HG03060 (cell line): ENCODE measurements around the gene SUSD3.

Source experiments
- ATAC-seq: cut with Tn5 transposase; IDR thresholded peaks from one replicate; pipeline ENCODE4 v1.9.1; 2021; ENCODE audit warnings: low read depth, moderate number of reproducible peaks; ENCODE audit not compliant: unreplicated experiment

Gene SUSD3

DNA sequence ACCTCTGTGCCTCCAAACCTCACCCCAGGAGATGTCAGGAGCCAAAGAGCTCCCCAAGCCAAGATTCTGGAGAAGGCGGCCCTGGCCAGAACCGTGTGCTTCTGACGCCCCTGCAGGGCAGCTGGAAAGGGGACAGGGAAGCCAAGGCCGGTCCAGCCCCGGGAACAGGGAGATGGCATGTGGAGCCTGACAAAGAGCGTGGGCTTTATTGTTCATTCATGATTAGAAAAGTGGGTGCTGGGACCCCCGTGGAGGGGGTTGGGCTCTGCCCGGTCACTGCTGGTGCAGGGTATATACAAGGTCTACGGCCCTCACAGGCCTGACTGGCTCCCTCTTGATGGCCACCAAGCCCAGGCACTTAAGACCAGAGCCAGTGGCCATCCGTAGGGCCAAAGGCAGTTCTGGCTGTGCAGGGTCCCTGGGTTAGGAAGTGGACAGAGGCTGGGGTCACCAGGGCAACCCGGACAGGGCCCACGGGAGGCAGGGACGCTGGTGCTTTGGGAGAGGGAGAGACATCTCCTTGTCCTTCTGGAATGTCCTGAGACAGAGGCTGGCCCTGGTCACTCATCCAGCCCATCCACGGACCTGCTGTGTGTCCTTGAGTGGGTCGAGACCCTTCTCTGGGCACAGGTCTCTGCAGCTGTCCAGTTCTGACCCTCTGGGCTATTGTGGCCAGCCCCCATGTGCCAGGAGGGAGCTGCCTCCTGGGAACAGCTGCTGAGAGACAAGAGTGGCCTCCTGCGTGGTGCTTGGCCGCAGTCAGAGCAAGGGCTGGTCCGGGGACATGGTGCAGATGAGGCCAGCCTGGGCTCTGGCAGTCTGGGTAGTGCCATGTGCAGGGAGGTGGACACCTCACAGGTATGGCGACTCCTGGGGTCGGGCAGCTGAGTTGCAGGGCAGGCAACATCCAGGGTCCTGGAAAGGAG, 63.1 kb downstream of the SUSD3 start:
- ATAC-seq, result no peak

- ATAC-seq, result no peak
These were observed 64.3 kb downstream of the SUSD3 start for GRCh38 chr9:93122721-93123221.

DNA sequence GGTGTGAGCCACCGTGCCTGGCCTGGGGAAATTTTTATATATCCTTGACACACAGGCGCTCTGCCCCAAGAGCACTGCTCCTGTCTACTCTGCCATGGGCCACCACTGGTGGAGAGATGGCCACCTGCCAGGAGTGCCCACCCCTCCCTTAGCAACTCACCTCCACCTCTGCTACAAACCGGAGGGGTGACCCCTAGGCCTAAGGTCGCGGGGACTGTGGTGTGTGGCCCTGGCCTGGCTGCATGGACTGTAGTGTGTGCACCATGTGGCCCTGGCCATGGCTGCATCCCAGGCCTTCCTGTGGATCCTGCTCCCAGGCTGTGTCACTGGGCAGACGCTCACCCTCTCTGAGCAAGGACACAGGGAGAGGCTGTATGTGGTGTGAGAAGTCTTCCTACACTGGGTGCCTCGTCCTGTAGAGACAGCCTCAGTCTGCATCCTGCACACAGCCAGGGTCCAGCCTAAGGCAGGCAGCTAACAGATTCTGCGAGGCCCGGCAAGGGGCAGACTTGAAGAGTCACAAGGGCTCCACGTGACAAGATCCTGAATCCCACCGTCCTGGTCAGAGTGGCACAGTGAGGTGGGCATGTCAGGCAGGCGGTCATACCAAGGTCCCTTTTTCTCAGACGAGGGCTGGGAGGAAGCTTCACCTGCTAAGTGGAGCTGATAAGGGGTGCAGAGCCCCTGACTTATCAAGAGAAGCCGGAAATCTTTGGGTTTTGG, 65.2 kb downstream of the SUSD3 start:
- ATAC-seq, result no peak

DNA sequence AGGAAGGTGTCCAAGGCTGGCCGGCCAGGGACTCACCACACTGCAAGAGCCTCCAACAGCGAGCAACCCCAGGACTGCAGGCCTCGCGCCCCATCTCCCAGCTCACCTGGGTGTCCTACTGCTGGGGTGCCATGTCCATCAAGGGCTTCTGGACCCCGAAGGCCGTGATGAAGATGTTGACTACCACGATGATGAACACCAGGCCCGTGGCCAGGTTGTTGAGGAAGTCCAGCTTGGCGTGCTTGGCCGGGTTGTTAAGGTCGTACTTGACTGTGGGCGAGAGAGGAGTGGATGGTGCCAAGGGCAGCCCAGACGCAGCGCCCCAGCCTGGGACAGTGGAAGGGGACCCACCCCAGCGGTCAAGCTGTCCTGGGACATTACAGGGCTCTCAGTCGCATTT, 66.3 kb downstream of the SUSD3 start:
- ATAC-seq, result no peak

- no peak for ATAC-seq
These were observed 66.9 kb downstream of the SUSD3 start for GRCh38 chr9:93125331-93125894.

DNA sequence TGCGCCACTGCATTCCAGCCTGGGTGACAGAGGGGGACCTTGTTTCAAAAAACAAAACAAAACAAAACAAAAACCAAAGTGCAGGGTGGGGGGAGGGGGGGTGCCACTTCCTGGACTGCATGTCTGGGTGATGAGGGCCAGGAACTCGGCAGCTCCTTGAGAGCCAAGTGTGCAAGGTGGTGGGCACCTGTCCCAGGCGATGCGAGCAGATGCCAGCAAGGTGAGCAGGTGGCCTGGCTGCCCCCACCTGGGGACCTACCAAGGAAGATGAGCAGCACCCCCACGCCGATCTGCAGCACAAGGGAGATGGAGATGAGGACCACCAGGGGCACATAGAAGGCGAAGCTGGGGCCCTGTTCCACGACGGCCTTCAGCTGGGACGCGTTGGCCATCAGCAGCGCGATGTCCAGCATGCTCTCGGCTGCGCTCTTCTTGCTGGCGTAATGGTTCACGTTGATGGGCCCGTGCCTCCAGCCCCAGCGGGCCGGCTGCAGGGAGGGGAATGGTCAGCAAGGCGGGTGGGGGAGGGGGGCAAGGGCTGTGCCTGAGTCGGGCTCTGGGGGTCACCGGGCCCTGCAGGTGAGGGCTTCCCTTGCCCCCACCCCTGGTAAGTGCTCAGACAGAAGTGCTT, 67.8 kb downstream of the SUSD3 start:
- ATAC-seq, result no peak

DNA sequence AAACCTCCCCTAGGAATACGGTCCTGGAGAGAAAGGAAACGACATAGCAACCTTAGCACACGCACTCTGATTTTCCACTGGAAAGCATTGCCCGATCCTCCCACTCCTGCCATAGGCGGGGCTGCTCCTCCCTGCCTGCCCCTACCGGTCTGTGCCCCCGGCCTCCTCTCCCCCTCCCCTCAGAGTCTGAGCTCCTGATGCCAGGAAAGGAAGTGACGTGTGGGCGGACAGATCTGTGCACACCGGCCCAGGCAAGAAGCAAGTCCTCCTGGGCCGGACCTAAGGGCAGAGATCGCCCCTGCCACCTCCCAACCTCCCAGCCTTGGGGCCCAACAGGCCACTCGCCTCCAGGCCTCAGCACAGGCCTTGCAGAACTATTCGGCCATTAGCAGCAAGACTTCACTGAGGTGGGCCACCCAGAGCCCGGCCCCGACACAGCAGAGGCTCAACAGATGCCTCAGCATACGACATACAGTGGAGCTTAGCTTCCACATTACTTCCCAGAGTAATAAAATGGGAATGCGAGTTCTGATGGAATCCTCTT, 68.4 kb downstream of the SUSD3 start:
- no peak for ATAC-seq

- no peak for ATAC-seq
These were observed 69.0 kb downstream of the SUSD3 start for GRCh38 chr9:93127395-93127911.

- no peak for ATAC-seq
These were observed 69.7 kb downstream of the SUSD3 start for GRCh38 chr9:93128011-93128714.

- no peak for ATAC-seq
These were observed 70.3 kb downstream of the SUSD3 start for GRCh38 chr9:93128715-93129224.

- ATAC-seq, result no peak
These were observed 70.8 kb downstream of the SUSD3 start for GRCh38 chr9:93129286-93129685.

- ATAC-seq, result no peak
These were observed 71.4 kb downstream of the SUSD3 start for GRCh38 chr9:93129691-93130500.

GRCh38 chr9:93130861-93131481, 72.5 kb downstream of the SUSD3 start:
- ATAC-seq, result no peak

GRCh38 chr9:93131599-93132286, 73.2 kb downstream of the SUSD3 start:
- no peak for ATAC-seq

DNA sequence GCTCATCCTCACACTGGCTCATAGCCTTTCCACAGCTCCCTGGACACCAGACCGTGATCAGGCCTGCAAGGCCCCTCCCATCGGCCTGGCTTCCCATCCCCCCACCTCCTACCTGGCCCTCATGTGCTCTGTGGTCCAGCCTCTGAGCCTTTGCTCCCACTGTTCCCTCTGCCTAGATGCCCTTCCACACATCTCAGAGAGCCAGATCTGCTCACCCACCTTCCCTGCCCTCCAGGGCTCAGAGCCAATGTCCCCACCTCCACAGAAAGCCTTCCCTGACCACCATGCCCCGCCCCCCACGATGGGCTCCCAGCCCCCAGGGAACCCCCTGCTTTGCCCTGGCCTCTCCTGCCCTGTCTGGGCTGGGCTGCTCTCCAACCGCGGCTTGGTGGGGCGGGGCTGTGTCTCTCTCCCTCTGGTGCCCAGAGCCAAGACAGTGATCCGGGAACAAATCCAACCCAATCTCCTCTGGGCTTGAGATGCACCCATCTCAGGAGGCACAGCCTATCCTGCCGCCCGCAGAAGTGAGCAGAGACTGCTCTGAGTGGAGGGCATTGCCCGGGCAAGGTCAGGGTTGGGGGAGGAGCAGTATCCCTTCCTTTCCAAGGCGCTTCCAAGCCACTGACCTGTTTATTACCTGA, 73.9 kb downstream of the SUSD3 start:
- ATAC-seq, result no peak

GRCh38 chr9:93132946-93133680, 74.6 kb downstream of the SUSD3 start:
- ATAC-seq, result no peak

GRCh38 chr9:93133681-93134014, 75.1 kb downstream of the SUSD3 start:
- ATAC-seq, result no peak
